HUDEP-2 (cell line): ENCODE data around the gene UCK1.

Source experiments
- DNase-seq, 76 experiments: peaks; one replicate each; lab custom pipeline; 2025; ENCODE audit not compliant: unreplicated experiment in 76 of 76; lab: John Stamatoyannopoulos, UW

UCK1 gene

GRCh38 chr9:131478421-131478868 is 52.6 kb downstream of the UCK1 start:
- peak in 29 of 76 experiments; percentile 2 to 48 (median 13) for DNase-seq

DNA sequence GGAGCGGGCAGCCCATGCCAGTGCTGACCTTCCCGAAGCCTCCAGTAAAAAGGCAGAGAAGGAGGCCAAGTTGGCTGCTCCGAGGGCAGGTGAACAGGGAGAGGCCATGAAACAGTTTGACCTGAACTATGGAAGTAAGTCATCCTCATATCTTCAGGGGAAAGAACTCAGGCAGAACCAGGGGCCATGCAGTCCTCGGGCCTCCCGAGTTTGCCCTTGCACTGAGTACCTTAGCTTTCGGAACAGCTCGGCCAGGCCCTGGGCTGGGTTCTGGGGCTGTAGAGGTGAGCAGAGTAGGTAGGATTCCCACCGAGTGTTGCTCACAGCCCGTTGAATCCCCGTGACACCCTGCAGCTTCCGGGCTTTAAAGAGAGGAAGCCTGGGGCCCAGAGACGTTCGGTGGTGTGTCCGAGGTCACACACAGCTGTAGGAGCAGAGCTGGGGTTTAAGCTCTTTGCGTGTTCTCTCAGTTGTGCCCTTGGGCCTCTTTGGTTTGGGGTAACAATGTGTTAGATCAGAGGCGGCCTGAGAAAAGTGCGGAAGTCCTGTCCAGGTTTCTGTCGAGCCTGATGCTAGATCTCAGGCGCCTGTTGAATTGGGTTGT is 53.1 kb downstream of the UCK1 start:
- no peak for DNase-seq

DNA sequence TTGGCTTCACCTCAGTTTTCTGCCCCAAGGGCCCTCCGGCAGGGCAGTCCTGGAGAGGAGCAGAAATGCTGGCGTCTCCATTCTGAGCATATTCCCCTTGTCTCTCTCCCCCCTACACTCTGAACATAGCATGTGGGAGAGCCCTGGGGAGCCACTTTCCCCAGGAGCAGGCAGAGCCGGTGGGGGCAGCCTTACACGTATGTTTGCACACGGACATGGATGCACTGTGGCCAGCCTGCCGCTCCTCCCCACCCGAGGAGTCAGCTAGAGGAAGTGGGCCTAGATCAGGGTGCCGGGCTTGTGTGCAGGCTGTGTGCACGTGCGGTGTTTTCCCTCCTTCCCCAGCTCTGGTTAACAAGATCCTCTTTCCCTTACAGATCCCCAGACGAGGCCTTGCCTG is 53.7 kb downstream of the UCK1 start:
- no peak for DNase-seq

- no peak for DNase-seq
Measured at GRCh38 chr9:131476777-131477345, 54.2 kb downstream of the UCK1 start.

DNA sequence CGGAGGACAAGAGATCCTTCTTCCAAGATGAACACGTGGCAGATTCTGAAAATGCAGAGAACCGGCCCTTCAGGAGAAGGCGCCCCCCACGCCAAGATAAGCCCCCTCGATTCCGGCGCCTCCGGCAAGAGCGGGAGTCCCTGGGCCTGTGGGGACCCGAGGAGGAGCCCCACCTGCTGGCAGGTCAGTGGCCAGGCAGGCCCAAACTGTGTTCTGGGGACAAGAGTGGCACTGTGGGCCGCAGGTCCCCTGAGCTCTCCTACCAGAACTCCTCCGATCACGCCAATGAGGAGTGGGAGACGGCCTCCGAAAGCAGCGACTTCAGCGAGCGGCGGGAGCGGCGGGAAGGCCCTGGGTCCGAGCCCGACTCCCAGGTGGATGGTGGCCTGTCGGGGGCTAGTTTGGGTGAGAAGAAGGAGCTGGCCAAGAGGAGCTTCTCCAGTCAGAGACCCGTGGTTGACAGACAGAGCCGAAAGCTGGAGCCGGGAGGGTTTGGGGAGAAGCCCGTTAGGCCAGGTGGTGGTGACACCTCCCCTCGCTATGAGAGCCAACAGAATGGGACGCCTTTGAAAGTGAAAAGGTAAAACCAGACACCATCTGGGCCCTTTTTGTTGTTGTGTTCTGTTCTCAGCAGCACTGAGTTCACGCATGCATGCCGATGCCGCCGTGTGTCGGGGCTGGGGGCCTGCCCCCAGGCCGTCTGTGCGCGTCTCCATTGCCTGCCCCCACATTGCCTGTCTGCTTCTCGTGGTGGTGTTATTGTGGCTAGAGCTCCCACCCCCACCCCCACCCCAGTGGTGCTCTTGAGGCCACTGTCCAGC is 54.9 kb downstream of the UCK1 start:
- DNase-seq, result peak in 1 of 76 experiments; percentile 5

DNA sequence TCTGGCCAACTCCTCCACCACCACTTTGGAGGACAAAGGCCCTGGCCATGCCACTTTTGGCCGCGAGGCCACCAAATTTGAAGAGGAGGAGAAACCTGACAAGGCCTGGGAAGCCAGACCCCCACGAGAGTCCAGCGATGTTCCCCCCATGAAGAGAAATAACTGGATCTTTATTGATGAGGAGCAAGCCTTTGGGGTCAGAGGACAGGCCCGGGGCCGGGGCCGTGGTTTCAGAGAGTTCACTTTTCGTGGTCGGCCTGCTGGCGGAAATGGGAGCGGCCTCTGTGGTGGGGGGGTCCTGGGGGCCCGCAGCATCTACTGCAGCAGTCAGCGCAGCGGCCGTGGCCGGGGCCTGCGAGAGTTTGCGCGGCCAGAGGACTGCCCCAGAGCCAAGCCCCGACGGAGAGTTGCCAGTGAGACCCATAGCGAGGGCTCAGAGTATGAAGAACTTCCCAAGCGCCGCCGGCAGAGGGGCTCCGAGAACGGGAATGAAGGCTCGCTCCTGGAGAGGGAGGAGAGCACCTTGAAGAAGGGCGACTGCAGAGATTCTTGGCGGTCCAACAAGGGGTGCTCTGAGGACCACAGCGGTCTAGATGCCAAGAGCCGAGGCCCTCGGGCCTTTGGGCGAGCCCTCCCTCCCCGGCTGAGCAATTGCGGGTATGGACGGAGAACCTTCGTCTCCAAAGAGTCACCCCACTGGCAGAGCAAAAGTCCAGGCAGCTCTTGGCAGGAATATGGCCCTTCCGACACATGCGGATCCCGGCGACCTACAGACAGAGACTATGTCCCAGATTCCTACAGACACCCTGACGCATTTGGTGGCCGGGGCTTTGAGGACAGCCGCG is 55.7 kb downstream of the UCK1 start:
- no peak for DNase-seq

DNA sequence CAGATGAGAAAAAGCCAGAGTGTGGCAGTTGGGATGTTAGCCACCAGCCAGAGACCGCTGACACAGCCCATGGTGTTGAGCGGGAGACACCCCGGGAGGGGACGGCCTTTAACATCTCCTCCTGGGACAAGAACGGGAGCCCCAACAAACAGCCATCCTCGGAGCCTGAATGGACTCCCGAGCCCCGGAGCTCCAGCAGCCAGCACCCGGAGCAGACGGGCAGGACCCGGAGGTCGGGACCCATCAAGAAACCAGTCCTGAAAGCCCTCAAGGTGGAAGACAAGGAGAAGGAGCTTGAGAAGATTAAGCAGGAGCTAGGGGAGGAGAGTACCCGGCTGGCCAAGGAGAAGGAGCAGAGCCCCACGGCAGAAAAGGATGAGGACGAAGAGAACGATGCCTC is 56.4 kb downstream of the UCK1 start:
- no peak for DNase-seq

- no peak for DNase-seq
Measured at GRCh38 chr9:131473891-131474290, 57.2 kb downstream of the UCK1 start.
